Common myeloid progenitor, CD34-positive (primary cell): ENCODE results near the gene PER1.

Source experiments
- CTCF ChIA-PET: fragments of 350-600 bp; sonication (Branson Sonifier 250); formaldehyde crosslinking; loops from one replicate; lab custom pipeline; 2021; ENCODE audit warnings: antibody characterized with exemption; lab: Charles Lee
- POLR2A ChIA-PET: fragments of 350-600 bp; sonication (Branson Sonifier 250); formaldehyde crosslinking; loops from one replicate; lab custom pipeline; 2021; ENCODE audit warnings: antibody characterized with exemption; lab: Charles Lee
- DNase-seq, 3 donors: peaks; one replicate each; pipeline versions ENCODE4 v3.0.0 to v3.0.0-alpha.2; 2013
- H3K27ac ChIP-seq, 2 experiments: 1 replicate in 1 of 2; 2 replicates in 1 of 2; pipeline ENCODE4 v1.7.0; 2013; ENCODE audit warnings: inconsistent platforms in 2 of 2, low read length in 2 of 2, mild to moderate bottlenecking in 2 of 2, low read depth in 1 of 2, moderate library complexity in 1 of 2; ENCODE audit not compliant: severe bottlenecking in 2 of 2, insufficient read depth in 1 of 2, poor library complexity in 1 of 2
- H3K27me3 ChIP-seq, 5 experiments: replicated peaks in 2 of 5; 1 replicate in 3 of 5; 2 replicates in 2 of 5; pipeline versions ENCODE4 v1.6.1 to v1.7.0; 2013; ENCODE audit warnings: low read length in 4 of 5, mild to moderate bottlenecking in 2 of 5, moderate library complexity in 2 of 5, inconsistent platforms in 1 of 5; ENCODE audit not compliant: insufficient read depth in 5 of 5, control insufficient read depth in 4 of 5
- H3K36me3 ChIP-seq, 4 experiments: 1 replicate in 2 of 4; 2 replicates in 2 of 4; pipeline versions ENCODE4 v1.6.1 to v1.7.0; 2013; ENCODE audit warnings: low read length in 3 of 4, control low read depth in 1 of 4, mild to moderate bottlenecking in 1 of 4; ENCODE audit not compliant: control insufficient read depth in 4 of 4, insufficient read depth in 4 of 4
- H3K4me1 ChIP-seq, 4 experiments: 1 replicate in 3 of 4; 2 replicates in 1 of 4; pipeline versions ENCODE4 v1.6.1 to v1.7.1; 2013; ENCODE audit warnings: low read length in 3 of 4, mild to moderate bottlenecking in 3 of 4, control low read depth in 1 of 4, inconsistent platforms in 1 of 4, moderate library complexity in 1 of 4; ENCODE audit not compliant: control insufficient read depth in 4 of 4, insufficient read depth in 4 of 4; ENCODE audit errors: control extremely low read depth in 1 of 4
- H3K4me3 ChIP-seq, 7 experiments: 1 replicate in 4 of 7; 2 replicates in 3 of 7; pipeline versions ENCODE4 v1.5.1 to v1.7.0; 2013; ENCODE audit warnings: mild to moderate bottlenecking in 7 of 7, low read length in 6 of 7, moderate library complexity in 6 of 7, inconsistent platforms in 2 of 7, low read depth in 2 of 7, control low read depth in 1 of 7; ENCODE audit not compliant: insufficient read depth in 4 of 7, control insufficient read depth in 1 of 7; ENCODE audit errors: extremely low read depth in 1 of 7
- H3K9me3 ChIP-seq, 5 experiments: 1 replicate in 4 of 5; 2 replicates in 1 of 5; pipeline versions ENCODE4 v1.6.1 to v1.7.1; 2013; ENCODE audit warnings: low read length in 4 of 5, mild to moderate bottlenecking in 2 of 5, inconsistent platforms in 1 of 5, low read depth in 1 of 5, moderate library complexity in 1 of 5; ENCODE audit not compliant: control insufficient read depth in 4 of 5, insufficient read depth in 2 of 5; ENCODE audit errors: control extremely low read depth in 1 of 5
- whole genome bisulfite sequencing: methylation state at CpG from one replicate; pipeline ENCODE4 v1.1.5; 2013; ENCODE audit not compliant: insufficient coverage; 5-methylcytosine and 5-hydroxymethylcytosine counted together

PER1 gene

GRCh38 chr17:8141045-8141444, 11.2 kb downstream of the PER1 start:
- ChIA-PET CTCF (interaction anchor here (0.9 to 22.4 kb wide), 5 partner anchors 8 to 47 kb away, joined by 3 to 292 read pairs (median 3); partner anchors contain the start of genes PER1 and VAMP2), POLR2A (interaction anchor here (0.5 to 4.1 kb wide), 6 partner anchors 10 to 284 kb away, joined by 3 to 23 read pairs (median 6); partner anchors contain the start of genes NAA38 and PER1)
- Histone ChIP-seq H3K27me3 (no peaks in the 10 kb centered on the region), H3K4me3 (no peak overlapping the region), H3K36me3 (peaks cover 0 to 57% (median 38%) of the 10 kb centered on the region in 4 experiments), H3K4me1 (peaks cover 5 to 23% (median 20%) of the 10 kb centered on the region in 4 experiments), H3K27ac (no peak overlapping the region), H3K9me3 (no peaks in the 10 kb centered on the region)
- WGBS, result 96% methylated on average over 4 of the region's 7 CpGs
- no peak for DNase-seq

- H3K9me3 ChIP-seq, result no peaks in the 10 kb centered on the region
- DNase-seq, result no peak
- WGBS, result 90% methylated on average over 10 of the region's 18 CpGs
- H3K36me3 ChIP-seq, result peaks cover 0 to 50% (median 33%) of the 10 kb centered on the region in 4 experiments
- ChIA-PET CTCF (interaction anchor here (0.9 to 22.4 kb wide), 9 partner anchors 12 to 84 kb away, joined by 3 to 292 read pairs (median 8); partner anchors contain the start of genes ALOXE3, HES7, PER1 and VAMP2), POLR2A (interaction anchor here (0.5 to 4.1 kb wide), 12 partner anchors 8 to 283 kb away, joined by 3 to 23 read pairs (median 6); partner anchors contain the start of genes NAA38, PER1 and TMEM107)
- peaks cover 5 to 23% (median 20%) of the 10 kb centered on the region in 4 experiments for H3K4me1 ChIP-seq
- H3K4me3 ChIP-seq, result no peak overlapping the region
- H3K27me3 ChIP-seq, result no peaks in the 10 kb centered on the region
- no peak overlapping the region for H3K27ac ChIP-seq
Measured at GRCh38 chr17:8140065-8141029, 11.9 kb downstream of the PER1 start.

DNA sequence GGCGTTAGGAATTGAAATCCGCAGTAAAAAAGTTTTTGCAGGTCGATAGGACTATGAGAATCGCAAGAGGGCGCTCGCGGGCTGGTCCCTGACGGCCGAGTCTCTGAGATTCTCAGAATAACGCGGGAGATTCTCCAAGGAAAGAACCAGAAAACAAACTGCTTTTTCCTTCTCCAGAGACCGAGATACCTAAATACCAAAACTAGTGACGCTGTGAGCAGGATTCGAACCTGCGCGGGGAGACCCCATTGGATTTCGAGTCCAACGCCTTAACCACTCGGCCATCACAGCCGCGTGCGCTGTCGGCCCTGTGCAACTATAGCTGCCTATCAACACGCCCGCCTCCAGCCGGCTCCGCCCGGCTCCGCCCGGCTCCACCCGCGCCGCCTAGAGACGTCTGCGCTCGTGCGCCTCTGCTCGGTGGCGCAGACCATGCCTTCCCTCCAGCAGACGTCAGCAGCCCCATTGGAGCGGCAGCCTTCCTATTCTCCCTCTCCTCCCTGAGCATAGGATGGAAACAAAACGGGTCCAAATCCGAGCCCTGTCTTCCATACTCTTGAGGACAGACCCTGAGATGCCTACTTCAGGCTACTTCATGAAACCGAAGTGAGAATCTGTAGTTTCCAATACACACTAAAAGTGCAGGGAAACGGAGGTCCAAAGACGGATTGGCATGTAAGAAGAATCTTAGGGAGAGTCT, 13.4 kb downstream of the PER1 start:
- DNase-seq, result peak; percentile 94 to 97 (median 97)
- H3K9me3 ChIP-seq, result no peaks in the 10 kb centered on the region
- ChIA-PET CTCF (interaction anchor here (0.8 to 22.4 kb wide), 9 partner anchors 11 to 85 kb away, joined by 3 to 292 read pairs (median 6); partner anchors contain the start of genes ALOXE3, HES7, PER1 and VAMP2), POLR2A (interaction anchor here (0.6 to 4.1 kb wide), 12 partner anchors 9 to 47 kb away, joined by 3 to 23 read pairs (median 5); partner anchors contain the start of genes PER1 and TMEM107)
- peak overlapping the region; percentile 33 to 81 (median 72) for H3K4me3 ChIP-seq
- H3K27me3 ChIP-seq, result no peaks in the 10 kb centered on the region
- H3K36me3 ChIP-seq, result peaks cover 0 to 35% (median 23%) of the 10 kb centered on the region in 4 experiments
- peak overlapping the region; percentile 40 to 80 for H3K27ac ChIP-seq
- 0% methylated on average over 37 of the region's 46 CpGs for WGBS
- H3K4me1 ChIP-seq, result peaks cover 5 to 23% (median 20%) of the 10 kb centered on the region in 4 experiments

DNA sequence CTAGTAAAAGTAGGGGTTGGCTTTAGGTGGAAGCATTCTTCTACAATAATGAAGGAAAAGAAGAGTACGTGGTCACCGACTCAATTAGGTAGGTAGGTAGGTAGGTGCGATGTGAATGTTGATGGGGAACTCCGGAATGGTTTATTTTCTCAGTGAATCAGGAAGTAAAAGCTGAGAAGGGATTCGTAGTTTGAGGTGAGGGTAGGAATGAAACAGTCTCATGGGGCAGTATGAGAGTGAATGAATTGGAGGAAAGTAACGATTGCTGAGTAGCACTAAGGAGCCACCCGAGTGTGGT, 13.9 kb downstream of the PER1 start:
- ChIA-PET POLR2A (interaction anchor here (0.6 to 4.1 kb wide), 8 partner anchors 11 to 35 kb away, joined by 3 to 23 read pairs (median 8); partner anchors contain the start of gene PER1), CTCF (interaction anchor here (0.6 to 22.4 kb wide), 9 partner anchors 10 to 206 kb away, joined by 3 to 292 read pairs (median 8); partner anchors contain the start of genes ALOXE3, CNTROB, HES7 and PER1)
- Histone ChIP-seq H3K4me1 (peaks cover 5 to 23% (median 20%) of the 10 kb centered on the region in 4 experiments), H3K27me3 (no peaks in the 10 kb centered on the region), H3K4me3 (peak overlapping the region in 6 of 7 experiments; percentile 58 to 81 (median 72)), H3K9me3 (no peaks in the 10 kb centered on the region), H3K27ac (peak overlapping the region; percentile 14 to 29), H3K36me3 (peaks cover 0 to 31% (median 22%) of the 10 kb centered on the region in 4 experiments)
- DNase-seq, result no peak
- 0% methylated on average over 7 of the region's 7 CpGs for WGBS

GRCh38 chr17:8137645-8138373, 14.4 kb downstream of the PER1 start:
- 34% methylated on average over 13 of the region's 21 CpGs for WGBS
- CTCF ChIA-PET, result interaction anchor here (0.6 to 22.4 kb wide), 12 partner anchors 10 to 206 kb away, joined by 3 to 292 read pairs (median 5); partner anchors contain the start of genes ALOXE3, CNTROB, HES7 and PER1
- no peak for DNase-seq

DNA sequence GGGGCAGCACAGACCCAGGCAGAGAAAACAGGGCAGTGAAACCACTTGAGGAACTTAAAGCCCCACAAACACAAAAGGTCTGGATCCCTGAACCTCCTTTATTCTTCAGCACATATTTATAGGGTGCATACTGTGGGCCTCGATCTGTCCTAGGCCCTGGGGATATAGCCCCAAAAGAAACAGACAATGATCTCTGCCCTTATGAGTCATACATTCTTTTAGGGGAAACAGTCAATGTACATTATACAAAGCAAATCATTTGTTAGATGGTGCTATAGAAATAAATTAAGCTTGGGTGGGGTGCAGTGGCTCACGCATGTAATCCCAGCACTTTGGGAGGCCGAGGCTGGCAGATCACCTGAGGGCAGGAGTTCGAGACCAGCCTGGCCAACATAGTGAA, 18.3 kb downstream of the PER1 start:
- CTCF ChIA-PET, result interaction anchor here (1.3 to 22.4 kb wide), 3 partner anchors 10 to 72 kb away, joined by 4 to 292 read pairs (median 6); partner anchors contain the start of genes HES7, PER1 and VAMP2
- H3K36me3 ChIP-seq, result no peaks in the 10 kb centered on the region
- no peak for DNase-seq
- 95% methylated on average over 3 of the region's 4 CpGs for WGBS
- no peaks in the 10 kb centered on the region for H3K9me3 ChIP-seq
- no peak overlapping the region for H3K4me3 ChIP-seq
- H3K27me3 ChIP-seq, result peaks cover 0 to 4% (median 0%) of the 10 kb centered on the region in 5 experiments
- POLR2A ChIA-PET, result no interaction called here
- H3K27ac ChIP-seq, result no peak overlapping the region
- peaks cover 5 to 14% (median 12%) of the 10 kb centered on the region in 4 experiments for H3K4me1 ChIP-seq

More at GRCh38 chr17:8137645-8138373, 14.4 kb downstream of the PER1 start:
- Histone ChIP-seq H3K4me1 (peaks cover 5 to 23% (median 20%) of the 10 kb centered on the region in 4 experiments), H3K27ac (peak overlapping the region in 1 of 2 experiments; percentile 14), H3K4me3 (peak overlapping the region in 6 of 7 experiments; percentile 58 to 81 (median 72)), H3K9me3 (no peaks in the 10 kb centered on the region), H3K36me3 (peaks cover 0 to 27% (median 22%) of the 10 kb centered on the region in 4 experiments), H3K27me3 (no peaks in the 10 kb centered on the region)
- POLR2A ChIA-PET, result interaction anchor here (1.1 to 4.1 kb wide), 4 partner anchors 18 to 36 kb away, joined by 6 to 23 read pairs (median 16); no protein-coding TSS in a partner anchor
